SK-N-MC (cell line): ENCODE data around the gene SOBP.

Experiments used
- DNase-seq: peaks from one replicate; pipeline ENCODE4 v3.0.0-alpha.2; 2011; ENCODE audit warnings: low read depth, low spot score
- H3K27ac ChIP-seq: fragments of 200-600 bp; sonication (generic); 2 replicates; pipeline ENCODE4 v1.5.1; 2016; ENCODE audit warnings: mixed run types
- H3K36me3 ChIP-seq: fragments of 200-600 bp; sonication (generic); 2 replicates; pipeline ENCODE4 v1.6.1; 2017; ENCODE audit warnings: antibody characterized with exemption, low read length, mixed read lengths; ENCODE audit not compliant: insufficient read depth
- H3K4me3 ChIP-seq: fragments of 200-600 bp; sonication (generic); 2 replicates; pipeline ENCODE4 v1.5.1; 2016
- H3K9ac ChIP-seq: fragments of 200-600 bp; sonication (generic); 2 replicates; pipeline ENCODE4 v1.8.0; 2017; ENCODE audit warnings: mixed run types, mixed read lengths; ENCODE audit not compliant: insufficient read length
- H3K9me3 ChIP-seq: fragments of 200-600 bp; sonication (generic); 2 replicates; pipeline ENCODE4 v1.6.1; 2017; ENCODE audit warnings: low read depth, mild to moderate bottlenecking, antibody characterized with exemption, low read length, moderate library complexity, mixed read lengths
- EZH2 ChIP-seq: fragments of 200-600 bp; sonication (generic); IDR thresholded peaks from one replicate; pipeline ENCODE4 v1.6.1; 2017; ENCODE audit warnings: antibody characterized with exemption
- FOXP2 ChIP-seq: optimal IDR thresholded peaks from 2 replicates; pipeline ENCODE3; 2011; ENCODE audit warnings: mild to moderate bottlenecking, moderate library complexity; ENCODE audit not compliant: insufficient read depth; ENCODE audit errors: extremely low read length, control extremely low read depth
- POLR2AphosphoS5 ChIP-seq: IDR thresholded peaks from 2 replicates; pipeline ENCODE4 v1.6.1; 2012; ENCODE audit warnings: mild to moderate bottlenecking, low read depth, low read length, borderline replicate concordance

Gene SOBP

GRCh38 chr6:107479089-107479690, 10.7 kb upstream of the SOBP start:
- no peak overlapping the region for H3K9ac ChIP-seq
- H3K4me3 ChIP-seq: no peak overlapping the region
- TF ChIP-seq POLR2AphosphoS5 (no peak), EZH2 (no peak), FOXP2 (no peak)
- no peak for DNase-seq
- no peaks in the 10 kb centered on the region for H3K36me3 ChIP-seq
- H3K27ac ChIP-seq: no peak overlapping the region
- H3K9me3 ChIP-seq: no peaks in the 10 kb centered on the region

DNA sequence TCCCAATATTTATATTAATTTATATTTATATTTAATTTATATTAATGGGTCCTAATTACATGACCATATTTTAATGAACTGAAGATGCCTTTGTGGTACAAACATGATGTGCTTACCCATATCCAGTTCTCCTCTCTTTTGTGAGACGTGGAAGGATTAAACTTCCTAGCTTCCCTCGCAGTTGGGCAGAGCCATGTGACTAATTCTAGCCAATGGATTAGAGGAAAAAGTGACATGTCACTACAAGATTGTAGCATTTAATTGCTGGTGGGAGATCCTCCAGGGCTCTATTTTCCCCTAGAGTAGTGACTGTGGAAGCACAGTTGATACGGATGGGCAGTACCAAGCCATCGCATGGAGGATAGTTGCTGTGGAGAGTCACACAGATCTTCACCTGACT, 4.8 kb upstream of the SOBP start:
- H3K4me3 ChIP-seq: no peak overlapping the region
- DNase-seq: no peak
- no peak for TF ChIP-seq EZH2
- no peak for TF ChIP-seq POLR2AphosphoS5
- TF ChIP-seq FOXP2: no peak
- no peak overlapping the region for H3K27ac ChIP-seq
- no peaks in the 10 kb centered on the region for H3K36me3 ChIP-seq
- H3K9me3 ChIP-seq: no peaks in the 10 kb centered on the region
- no peak overlapping the region for H3K9ac ChIP-seq

GRCh38 chr6:107488174-107488874, 1.6 kb upstream of the SOBP start:
- no peak for TF ChIP-seq EZH2
- TF ChIP-seq FOXP2: no peak
- no peak for TF ChIP-seq POLR2AphosphoS5
- Histone ChIP-seq H3K27ac (no peak overlapping the region), H3K9me3 (no peaks in the 10 kb centered on the region), H3K4me3 (peak overlapping the region; percentile 88), H3K36me3 (no peaks in the 10 kb centered on the region), H3K9ac (no peak overlapping the region)
- DNase-seq: no peak

- peak overlapping the region; percentile 88 for H3K4me3 ChIP-seq
- H3K27ac ChIP-seq: no peak overlapping the region
- H3K9ac ChIP-seq: peak overlapping the region; percentile 61
- TF ChIP-seq POLR2AphosphoS5: no peak
- no peak for TF ChIP-seq EZH2
- no peak for TF ChIP-seq FOXP2
- H3K9me3 ChIP-seq: no peaks in the 10 kb centered on the region
- no peak for DNase-seq
- no peaks in the 10 kb centered on the region for H3K36me3 ChIP-seq
Observed at GRCh38 chr6:107488875-107489635, 862 bp upstream of the SOBP start.

GRCh38 chr6:107490566-107491137, 735 bp downstream of the SOBP start:
- H3K9ac ChIP-seq: peak overlapping the region; percentile 33
- H3K4me3 ChIP-seq: peak overlapping the region; percentile 88
- H3K36me3 ChIP-seq: no peaks in the 10 kb centered on the region
- no peak for DNase-seq
- no peak overlapping the region for H3K27ac ChIP-seq
- TF ChIP-seq FOXP2: no peak
- no peak for TF ChIP-seq EZH2
- no peak for TF ChIP-seq POLR2AphosphoS5
- H3K9me3 ChIP-seq: no peaks in the 10 kb centered on the region

- H3K36me3 ChIP-seq: no peaks in the 10 kb centered on the region
- H3K27ac ChIP-seq: no peak overlapping the region
- H3K9ac ChIP-seq: peak overlapping the region; percentile 33
- no peak for TF ChIP-seq FOXP2
- no peak for TF ChIP-seq EZH2
- TF ChIP-seq POLR2AphosphoS5: no peak
- H3K9me3 ChIP-seq: no peaks in the 10 kb centered on the region
- peak overlapping the region; percentile 88 for H3K4me3 ChIP-seq
- no peak for DNase-seq
Observed at GRCh38 chr6:107491138-107491609, 1.3 kb downstream of the SOBP start.

- peak overlapping the region; percentile 88 for H3K4me3 ChIP-seq
- H3K9ac ChIP-seq: peak overlapping the region; percentile 45
- H3K36me3 ChIP-seq: no peaks in the 10 kb centered on the region
- TF ChIP-seq POLR2AphosphoS5 (no peak), EZH2 (no peak), FOXP2 (no peak)
- no peaks in the 10 kb centered on the region for H3K9me3 ChIP-seq
- no peak overlapping the region for H3K27ac ChIP-seq
- DNase-seq: no peak
Observed at GRCh38 chr6:107491760-107492660, 2.1 kb downstream of the SOBP start.
